Measurements from ENCODE around the gene GPR4.

GPR4 gene

DNA sequence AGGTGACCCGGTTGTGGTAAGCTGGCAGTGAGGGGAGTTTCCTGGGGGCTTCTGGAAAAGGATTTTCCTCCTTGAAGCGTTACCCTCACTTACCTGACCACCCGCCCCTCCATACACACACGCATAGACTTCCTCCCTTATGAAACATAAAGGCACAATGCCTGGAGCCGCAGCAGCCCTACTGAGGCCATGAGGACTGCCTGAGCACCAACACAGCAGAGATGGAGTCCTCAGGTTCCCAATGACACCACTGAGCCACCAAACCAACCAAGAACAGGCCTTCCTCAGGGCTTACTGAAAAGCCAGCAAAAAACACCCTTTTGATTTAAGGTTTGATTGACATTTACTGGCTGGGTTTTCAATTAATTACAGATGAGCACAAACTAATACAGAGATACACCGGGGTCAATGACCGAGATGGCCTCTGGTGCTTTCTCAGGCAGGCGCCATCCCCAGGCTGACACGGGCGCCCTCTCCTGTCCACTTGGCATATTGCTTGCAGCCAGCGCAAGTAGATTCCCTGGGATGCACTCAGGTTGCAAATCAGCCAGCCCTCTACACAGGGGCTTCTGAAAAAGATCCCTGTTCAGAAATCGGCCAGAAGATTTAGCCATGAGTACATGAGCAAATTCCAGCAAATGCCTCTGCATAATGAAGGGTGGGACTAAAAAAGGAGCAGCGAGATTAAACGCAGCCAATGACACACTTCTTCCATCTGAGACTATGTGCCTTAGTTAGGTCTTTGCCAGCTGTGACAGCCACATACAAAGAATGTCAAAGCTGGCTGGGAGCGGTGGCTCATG, 32.2 kb downstream of the GPR4 start:
- Histone ChIP-seq H3K4me3 (ENCODE audit: control insufficient read depth in 1 of 7, extremely low read depth in 1 of 7, insufficient read depth in 4 of 7, low read depth in 2 of 7, low read length in 6 of 7) (no peak overlapping the region), H3K27me3 (replicated peaks in 2 of 5; ENCODE audit: control insufficient read depth in 4 of 5, insufficient read depth in 5 of 5, low read length in 4 of 5) (no peaks in the 10 kb centered on the region), H3K36me3 (ENCODE audit: control insufficient read depth in 4 of 4, insufficient read depth in 4 of 4, low read length in 3 of 4) (no peaks in the 10 kb centered on the region), H3K9me3 (ENCODE audit: control extremely low read depth in 1 of 5, control insufficient read depth in 4 of 5, insufficient read depth in 2 of 5, low read depth in 1 of 5, low read length in 4 of 5) (no peaks in the 10 kb centered on the region), H3K4me1 (ENCODE audit: control extremely low read depth in 1 of 4, control insufficient read depth in 4 of 4, insufficient read depth in 4 of 4, low read length in 3 of 4) (no peaks in the 10 kb centered on the region), H3K27ac (ENCODE audit: insufficient read depth in 1 of 2, low read depth in 1 of 2, low read length in 2 of 2, poor library complexity in 1 of 2, severe bottlenecking in 2 of 2) (no peak overlapping the region)
- ChIA-PET CTCF (interaction anchor here (1.3 kb wide), 1 partner anchor 11 kb away, joined by 4 read pairs; no protein-coding TSS in a partner anchor), POLR2A (no interaction called here)
- DNase-seq: peak; percentile 42 to 50 (median 48)
- 70% methylated on average over 7 of the region's 15 CpGs for WGBS (ENCODE audit: insufficient coverage)

DNA sequence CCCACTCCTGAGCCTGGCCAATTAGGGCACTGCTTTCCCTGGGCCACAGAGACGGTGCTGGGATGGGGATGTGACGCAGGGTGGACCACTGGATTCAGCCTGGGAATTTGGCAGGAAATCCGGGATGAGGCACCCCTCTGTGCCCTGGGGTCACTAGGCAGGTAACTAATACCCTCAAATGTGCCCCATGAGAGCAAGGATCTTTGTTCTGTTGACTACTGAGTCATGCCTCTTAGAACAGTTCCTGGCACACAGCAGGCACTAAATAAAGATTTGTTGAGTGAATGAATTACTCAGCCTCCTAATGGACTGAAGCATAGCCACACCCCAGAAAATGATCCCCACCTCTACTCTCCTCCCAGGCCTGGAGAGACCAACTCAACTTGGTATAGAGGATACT, 33.3 kb downstream of the GPR4 start:
- CTCF ChIA-PET: interaction anchor here (1.1 to 1.3 kb wide), 2 partner anchors 10 to 75 kb away, joined by 3 to 4 read pairs; no protein-coding TSS in a partner anchor
- H3K27me3 ChIP-seq (replicated peaks in 2 of 5; ENCODE audit: control insufficient read depth in 4 of 5, insufficient read depth in 5 of 5, low read length in 4 of 5): no peaks in the 10 kb centered on the region
- H3K9me3 ChIP-seq (ENCODE audit: control extremely low read depth in 1 of 5, control insufficient read depth in 4 of 5, insufficient read depth in 2 of 5, low read depth in 1 of 5, low read length in 4 of 5): no peaks in the 10 kb centered on the region
- H3K36me3 ChIP-seq (ENCODE audit: control insufficient read depth in 4 of 4, insufficient read depth in 4 of 4, low read length in 3 of 4): no peaks in the 10 kb centered on the region
- POLR2A ChIA-PET: no interaction called here
- H3K27ac ChIP-seq (ENCODE audit: insufficient read depth in 1 of 2, low read depth in 1 of 2, low read length in 2 of 2, poor library complexity in 1 of 2, severe bottlenecking in 2 of 2): no peak overlapping the region
- 100% methylated on average over 3 of the region's 3 CpGs for WGBS (ENCODE audit: insufficient coverage)
- no peak for DNase-seq
- H3K4me3 ChIP-seq (ENCODE audit: control insufficient read depth in 1 of 7, extremely low read depth in 1 of 7, insufficient read depth in 4 of 7, low read depth in 2 of 7, low read length in 6 of 7): no peak overlapping the region
- H3K4me1 ChIP-seq (ENCODE audit: control extremely low read depth in 1 of 4, control insufficient read depth in 4 of 4, insufficient read depth in 4 of 4, low read length in 3 of 4): peaks cover 0 to 5% (median 2%) of the 10 kb centered on the region in 4 experiments

DNA sequence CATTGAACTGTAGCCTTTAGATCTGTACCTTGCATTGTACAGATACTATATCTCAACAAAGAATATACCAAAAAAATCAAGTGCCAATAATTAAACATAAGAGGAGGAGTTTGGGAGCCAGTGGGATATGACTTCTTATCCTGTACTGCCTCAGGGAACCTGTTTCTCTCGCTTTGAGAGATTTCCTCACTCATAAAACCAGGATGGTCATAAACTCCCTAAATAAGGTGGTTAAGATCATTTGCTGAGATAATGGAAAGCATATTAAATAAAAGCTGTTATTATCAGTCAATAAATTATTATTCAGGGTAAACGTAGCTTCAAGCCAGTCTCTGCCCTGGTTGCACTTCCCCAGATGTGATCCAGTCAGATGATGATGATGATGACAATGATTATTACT, 34.4 kb downstream of the GPR4 start:
- Histone ChIP-seq H3K4me3 (ENCODE audit: control insufficient read depth in 1 of 7, extremely low read depth in 1 of 7, insufficient read depth in 4 of 7, low read depth in 2 of 7, low read length in 6 of 7) (no peak overlapping the region), H3K36me3 (ENCODE audit: control insufficient read depth in 4 of 4, insufficient read depth in 4 of 4, low read length in 3 of 4) (no peaks in the 10 kb centered on the region), H3K9me3 (ENCODE audit: control extremely low read depth in 1 of 5, control insufficient read depth in 4 of 5, insufficient read depth in 2 of 5, low read depth in 1 of 5, low read length in 4 of 5) (no peaks in the 10 kb centered on the region), H3K4me1 (ENCODE audit: control extremely low read depth in 1 of 4, control insufficient read depth in 4 of 4, insufficient read depth in 4 of 4, low read length in 3 of 4) (peaks cover 0 to 5% (median 2%) of the 10 kb centered on the region in 4 experiments), H3K27ac (ENCODE audit: insufficient read depth in 1 of 2, low read depth in 1 of 2, low read length in 2 of 2, poor library complexity in 1 of 2, severe bottlenecking in 2 of 2) (no peak overlapping the region), H3K27me3 (replicated peaks in 2 of 5; ENCODE audit: control insufficient read depth in 4 of 5, insufficient read depth in 5 of 5, low read length in 4 of 5) (no peaks in the 10 kb centered on the region)
- POLR2A ChIA-PET: no interaction called here
- no CpG with 5 or more reads among the region's 2 CpGs for whole genome bisulfite sequencing (ENCODE audit: insufficient coverage)
- no peak for DNase-seq
- CTCF ChIA-PET: interaction anchor here (0.7 to 1.8 kb wide), 4 partner anchors 10 to 128 kb away, joined by 3 to 8 read pairs (median 4); partner anchors contain the start of gene OPA3

DNA sequence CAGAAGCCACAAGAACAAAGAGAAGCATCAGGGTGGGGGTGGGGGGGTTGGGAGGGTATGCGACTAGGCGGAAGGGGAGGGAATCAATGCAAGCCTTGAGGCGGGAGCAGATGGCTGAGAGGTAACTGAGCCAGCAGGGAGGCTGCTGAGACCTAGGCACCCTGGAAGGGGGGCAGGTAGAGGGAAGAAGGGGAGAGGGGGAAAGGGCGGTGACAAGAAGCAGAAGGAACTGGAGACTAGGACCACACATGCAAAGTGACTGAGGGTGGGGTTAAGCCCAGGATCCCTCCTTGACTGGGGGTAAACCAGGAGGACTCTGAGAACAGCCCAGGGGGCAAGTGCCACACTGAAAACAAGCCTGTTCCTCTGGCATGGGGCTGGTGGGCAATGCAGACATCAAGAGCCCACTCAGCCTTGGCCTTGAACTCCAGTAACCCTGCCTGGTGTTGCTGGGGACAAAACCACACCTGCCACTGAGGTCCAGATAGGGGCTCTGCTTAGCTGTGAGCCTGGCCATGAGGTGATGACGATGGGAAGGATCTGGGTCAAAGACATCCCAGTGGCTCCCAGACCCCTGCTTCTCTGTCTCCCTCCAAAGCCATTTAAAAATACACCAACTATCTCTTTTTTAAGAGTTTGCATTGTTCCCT, 37.8 kb downstream of the GPR4 start:
- ChIA-PET CTCF (interaction anchor here (0.7 kb wide), 1 partner anchor 56 kb away, joined by 3 read pairs; no protein-coding TSS in a partner anchor), POLR2A (no interaction called here)
- no peak overlapping the region for H3K4me3 ChIP-seq (ENCODE audit: control insufficient read depth in 1 of 7, extremely low read depth in 1 of 7, insufficient read depth in 4 of 7, low read depth in 2 of 7, low read length in 6 of 7)
- H3K27ac ChIP-seq (ENCODE audit: insufficient read depth in 1 of 2, low read depth in 1 of 2, low read length in 2 of 2, poor library complexity in 1 of 2, severe bottlenecking in 2 of 2): no peak overlapping the region
- no peaks in the 10 kb centered on the region for H3K27me3 ChIP-seq (replicated peaks in 2 of 5; ENCODE audit: control insufficient read depth in 4 of 5, insufficient read depth in 5 of 5, low read length in 4 of 5)
- H3K36me3 ChIP-seq (ENCODE audit: control insufficient read depth in 4 of 4, insufficient read depth in 4 of 4, low read length in 3 of 4): no peaks in the 10 kb centered on the region
- DNase-seq: no peak
- H3K4me1 ChIP-seq (ENCODE audit: control extremely low read depth in 1 of 4, control insufficient read depth in 4 of 4, insufficient read depth in 4 of 4, low read length in 3 of 4): peaks cover 0 to 5% (median 2%) of the 10 kb centered on the region in 4 experiments
- 65% methylated on average over 3 of the region's 5 CpGs for WGBS (ENCODE audit: insufficient coverage)
- no peaks in the 10 kb centered on the region for H3K9me3 ChIP-seq (ENCODE audit: control extremely low read depth in 1 of 5, control insufficient read depth in 4 of 5, insufficient read depth in 2 of 5, low read depth in 1 of 5, low read length in 4 of 5)

DNA sequence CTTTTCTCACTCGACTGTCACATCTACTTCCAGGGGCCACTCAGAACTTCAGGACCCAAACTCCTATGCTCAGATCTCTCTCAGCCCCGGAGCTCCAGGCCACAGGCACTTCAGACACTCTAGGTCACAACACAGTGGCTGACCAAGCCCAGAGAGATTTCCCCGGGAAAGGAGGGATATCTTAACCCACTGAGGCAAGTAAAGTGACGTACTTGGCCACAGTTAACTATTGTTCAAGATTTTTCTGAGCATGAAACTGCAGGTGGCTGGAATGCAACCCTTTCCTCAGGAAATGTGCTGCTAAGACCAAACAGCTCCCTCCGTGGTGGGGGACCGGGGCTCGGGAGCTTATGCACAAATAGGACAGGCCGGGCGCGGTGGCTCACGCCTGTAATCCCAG, 41.3 kb downstream of the GPR4 start:
- 100% methylated on average over 4 of the region's 11 CpGs for WGBS (ENCODE audit: insufficient coverage)
- CTCF ChIA-PET: interaction anchor here (6.7 kb wide), 1 partner anchor 33 kb away, joined by 47 read pairs; no protein-coding TSS in a partner anchor
- H3K27ac ChIP-seq (ENCODE audit: insufficient read depth in 1 of 2, low read depth in 1 of 2, low read length in 2 of 2, poor library complexity in 1 of 2, severe bottlenecking in 2 of 2): no peak overlapping the region
- POLR2A ChIA-PET: no interaction called here
- no peak overlapping the region for H3K4me3 ChIP-seq (ENCODE audit: control insufficient read depth in 1 of 7, extremely low read depth in 1 of 7, insufficient read depth in 4 of 7, low read depth in 2 of 7, low read length in 6 of 7)
- peaks cover 0 to 2% (median 0%) of the 10 kb centered on the region in 4 experiments for H3K36me3 ChIP-seq (ENCODE audit: control insufficient read depth in 4 of 4, insufficient read depth in 4 of 4, low read length in 3 of 4)
- peaks cover 0 to 11% (median 3%) of the 10 kb centered on the region in 4 experiments for H3K4me1 ChIP-seq (ENCODE audit: control extremely low read depth in 1 of 4, control insufficient read depth in 4 of 4, insufficient read depth in 4 of 4, low read length in 3 of 4)
- H3K9me3 ChIP-seq (ENCODE audit: control extremely low read depth in 1 of 5, control insufficient read depth in 4 of 5, insufficient read depth in 2 of 5, low read depth in 1 of 5, low read length in 4 of 5): no peaks in the 10 kb centered on the region
- no peak for DNase-seq
- no peaks in the 10 kb centered on the region for H3K27me3 ChIP-seq (replicated peaks in 2 of 5; ENCODE audit: control insufficient read depth in 4 of 5, insufficient read depth in 5 of 5, low read length in 4 of 5)

DNA sequence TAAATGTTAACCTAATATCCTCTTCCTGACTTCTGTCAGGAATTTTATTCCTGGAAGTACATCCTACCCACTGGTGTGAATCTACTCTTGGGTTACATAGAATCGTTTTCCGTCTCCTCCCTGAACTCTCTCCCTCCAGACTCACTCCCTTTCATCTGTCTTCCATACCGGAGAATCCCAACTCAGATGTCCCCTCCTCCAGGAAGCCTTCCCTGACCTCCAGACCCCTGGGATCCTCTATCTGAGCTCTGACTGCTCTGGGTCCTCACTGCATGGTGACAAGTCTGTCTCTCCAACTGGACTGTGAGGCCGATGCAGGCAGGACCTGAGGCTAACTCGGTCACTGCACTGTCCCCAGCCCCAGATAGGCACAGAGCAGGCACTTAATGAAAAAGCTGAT, 42.0 kb downstream of the GPR4 start:
- Histone ChIP-seq H3K9me3 (ENCODE audit: control extremely low read depth in 1 of 5, control insufficient read depth in 4 of 5, insufficient read depth in 2 of 5, low read depth in 1 of 5, low read length in 4 of 5) (no peaks in the 10 kb centered on the region), H3K4me1 (ENCODE audit: control extremely low read depth in 1 of 4, control insufficient read depth in 4 of 4, insufficient read depth in 4 of 4, low read length in 3 of 4) (peaks cover 0 to 11% (median 3%) of the 10 kb centered on the region in 4 experiments), H3K27me3 (replicated peaks in 2 of 5; ENCODE audit: control insufficient read depth in 4 of 5, insufficient read depth in 5 of 5, low read length in 4 of 5) (no peaks in the 10 kb centered on the region), H3K27ac (ENCODE audit: insufficient read depth in 1 of 2, low read depth in 1 of 2, low read length in 2 of 2, poor library complexity in 1 of 2, severe bottlenecking in 2 of 2) (no peak overlapping the region), H3K36me3 (ENCODE audit: control insufficient read depth in 4 of 4, insufficient read depth in 4 of 4, low read length in 3 of 4) (peaks cover 0 to 2% (median 0%) of the 10 kb centered on the region in 4 experiments), H3K4me3 (ENCODE audit: control insufficient read depth in 1 of 7, extremely low read depth in 1 of 7, insufficient read depth in 4 of 7, low read depth in 2 of 7, low read length in 6 of 7) (no peak overlapping the region)
- no peak for DNase-seq
- WGBS (ENCODE audit: insufficient coverage): 98% methylated on average over 5 of the region's 5 CpGs
- POLR2A ChIA-PET: no interaction called here
- CTCF ChIA-PET: interaction anchor here (0.9 to 6.7 kb wide), 2 partner anchors 32 to 65 kb away, joined by 3 to 47 read pairs; no protein-coding TSS in a partner anchor
